Small intestine (tissue), 7 donors: Measurements from ENCODE around the gene HTR1E. TPM values are rescaled to one million over a fixed set of nuclear protein-coding genes. Genes with fewer than 3 reads are reported as not detected.
"Not testable (repeated sequence)": the region's sequence is repeated elsewhere in the genome, so short reads cannot be mapped to it uniquely, and the experiment has no call there.

ENCODE experiments used
- DNase-seq, 2 donors: peaks; one replicate each; pipeline versions ENCODE4 v3.0.0 to v3.0.0-alpha.2; 2013
- FAIRE-seq: peaks from 2 replicates; lab custom pipeline; 2012; peaks lifted over from hg19 to GRCh38; lab: Jason Lieb, UNC
- H3K27ac ChIP-seq, 3 donors: one replicate each; pipeline ENCODE4 v1.5.1; 2013; ENCODE audit warnings: low read length in 2 of 3, mild to moderate bottlenecking in 2 of 3, control low read depth in 1 of 3, inconsistent platforms in 1 of 3, low read depth in 1 of 3, moderate library complexity in 1 of 3
- H3K27me3 ChIP-seq, 3 donors: one replicate each; pipeline ENCODE4 v1.6.1; 2013; ENCODE audit warnings: low read length in 3 of 3, inconsistent platforms in 1 of 3; ENCODE audit not compliant: control insufficient read depth in 3 of 3, insufficient read depth in 3 of 3
- H3K36me3 ChIP-seq, 3 donors: one replicate each; pipeline ENCODE4 v1.6.1; 2013; ENCODE audit warnings: low read length in 3 of 3, inconsistent platforms in 1 of 3, low read depth in 1 of 3, mild to moderate bottlenecking in 1 of 3, moderate library complexity in 1 of 3; ENCODE audit not compliant: control insufficient read depth in 3 of 3, insufficient read depth in 2 of 3
- H3K4me1 ChIP-seq, 3 donors: one replicate each; pipeline ENCODE4 v1.6.1; 2013; ENCODE audit warnings: low read length in 2 of 3, inconsistent platforms in 1 of 3, low read depth in 1 of 3, mild to moderate bottlenecking in 1 of 3, moderate library complexity in 1 of 3; ENCODE audit not compliant: control insufficient read depth in 3 of 3, insufficient read depth in 2 of 3
- H3K4me3 ChIP-seq, 3 donors: one replicate each; pipeline ENCODE4 v1.5.1; 2013; ENCODE audit warnings: low read length in 3 of 3, control low read depth in 1 of 3, inconsistent platforms in 1 of 3, low read depth in 1 of 3, mild to moderate bottlenecking in 1 of 3, moderate library complexity in 1 of 3
- H3K9me3 ChIP-seq, 2 donors: one replicate each; pipeline ENCODE4 v1.6.1; 2013; ENCODE audit warnings: low read depth in 1 of 2, low read length in 1 of 2; ENCODE audit not compliant: control insufficient read depth in 2 of 2, insufficient read depth in 1 of 2
- WGBS, 3 donors: extraction: QIAGEN DNeasy Blood & Tissue Kit; methylation state at CpG; one replicate each; pipeline ENCODE4 v1.1.7; 2013; 5-methylcytosine and 5-hydroxymethylcytosine counted together
- polyA plus RNA-seq, 4 donors: library from polyadenylated mRNA; stranded (reverse) in 3 of 4; unstranded in 1 of 4; fragments of 200-250 nt in 3 of 4; fragments of 120-200 nt in 1 of 4; gene quantifications; one replicate each; pipeline versions ENCODE4 v1.2.1 to v1.2.3, GENCODE V29; 2013
- donor health status: healthy with polysubstance abuse.
- donor health status: control.
- donor health status: control.
- donor health status: Bipolar disorder and iron deficiency.
- donor health status: healthy.

The HTR1E gene
- polyA plus RNA-seq, 4 donors: not detected

- not testable (repeated sequence) for FAIRE-seq, H3K4me1 ChIP-seq, H3K9me3 ChIP-seq, DNase-seq, H3K4me3 ChIP-seq, H3K27me3 ChIP-seq, H3K27ac ChIP-seq, H3K36me3 ChIP-seq
- WGBS, 3 donors: 83 to 92% (median 90%) methylated on average over 4 of the region's 4 CpGs
These were observed 65.1 kb downstream of the HTR1E start for GRCh38 chr6:87002391-87002790.

DNA sequence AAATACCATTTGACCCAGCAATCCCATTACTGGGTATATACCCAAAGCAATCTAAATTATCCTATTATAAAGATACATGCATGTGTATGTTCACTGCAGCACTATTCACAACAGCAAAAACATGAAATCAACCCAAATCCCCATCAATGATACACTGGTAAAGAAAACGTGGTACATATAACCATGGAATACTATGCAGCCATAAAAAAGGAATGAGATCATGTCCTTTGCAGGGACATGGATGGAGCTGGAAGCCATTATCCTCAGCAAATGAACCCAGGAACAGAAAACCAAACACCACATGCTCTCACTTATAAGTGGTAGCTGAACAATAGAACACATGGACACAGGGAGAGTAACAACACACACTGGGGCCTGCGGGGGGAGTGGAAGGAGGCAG is 69.2 kb downstream of the HTR1E start:
- not testable (repeated sequence) for H3K4me1 ChIP-seq, H3K27ac ChIP-seq, DNase-seq, H3K9me3 ChIP-seq, FAIRE-seq, H3K27me3 ChIP-seq, H3K4me3 ChIP-seq, H3K36me3 ChIP-seq
- 77 to 83% (median 80%) methylated on average over 2 of the region's 2 CpGs for WGBS, 3 donors

- H3K4me1 ChIP-seq, H3K27ac ChIP-seq, DNase-seq, H3K9me3 ChIP-seq, H3K27me3 ChIP-seq, H3K4me3 ChIP-seq, FAIRE-seq, H3K36me3 ChIP-seq: not testable (repeated sequence)
- 88 to 100% (median 100%) methylated on average over 3 to 23 of the region's 34 CpGs for WGBS, 3 donors
These were observed 72.3 kb downstream of the HTR1E start for GRCh38 chr6:87009581-87009980.

- peaks cover 0 to 2% of the 10 kb centered on the region in 2 donors for H3K9me3 ChIP-seq
- DNase-seq: no peak
- 87 to 93% (median 90%) methylated on average over 3 of the region's 3 CpGs for WGBS, 3 donors
These were observed 74.7 kb downstream of the HTR1E start for GRCh38 chr6:87012035-87012434.

DNA sequence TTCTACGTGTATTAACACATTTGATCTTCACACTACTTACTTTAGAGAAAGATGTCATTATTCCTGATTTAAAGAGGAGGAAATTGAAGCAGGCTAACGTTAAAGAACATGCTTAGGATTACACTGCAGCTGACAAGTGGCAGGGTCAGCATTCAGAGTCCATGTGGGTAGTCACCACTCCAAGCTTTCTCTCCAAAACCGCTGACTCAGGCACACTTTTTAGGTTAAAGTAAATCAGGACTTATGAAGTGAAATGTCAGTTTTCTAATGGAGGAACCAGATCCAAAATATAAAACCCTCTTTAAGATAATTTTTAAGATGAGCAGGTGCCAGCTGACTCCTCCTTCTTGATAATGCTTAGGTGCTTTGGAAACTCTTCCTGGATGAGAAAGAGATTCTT is 75.4 kb downstream of the HTR1E start:
- WGBS, 3 donors: 59 to 70% (median 68%) methylated on average over 3 of the region's 3 CpGs
- DNase-seq: no peak
- Histone ChIP-seq H3K9me3 (peaks cover 0 to 2% of the 10 kb centered on the region in 2 donors), H3K4me1 (no peaks in the 10 kb centered on the region), H3K4me3 (no peak overlapping the region), H3K27me3 (no peaks in the 10 kb centered on the region), H3K27ac (no peak overlapping the region), H3K36me3 (no peaks in the 10 kb centered on the region)
- no peak for FAIRE-seq

More at GRCh38 chr6:87012035-87012434, 74.7 kb downstream of the HTR1E start:
- no peaks in the 10 kb centered on the region for H3K36me3 ChIP-seq
- no peak overlapping the region for H3K27ac ChIP-seq
- no peaks in the 10 kb centered on the region for H3K27me3 ChIP-seq
- FAIRE-seq: no peak
- H3K4me3 ChIP-seq: no peak overlapping the region
- no peaks in the 10 kb centered on the region for H3K4me1 ChIP-seq

GRCh38 chr6:87016772-87017171 is 79.4 kb downstream of the HTR1E start:
- no peak overlapping the region for H3K4me3 ChIP-seq
- no peak overlapping the region for H3K27ac ChIP-seq
- FAIRE-seq: no peak
- DNase-seq: no peak
- 47 to 64% (median 54%) methylated on average over 2 of the region's 2 CpGs for WGBS, 3 donors
- H3K4me1 ChIP-seq: no peaks in the 10 kb centered on the region
- H3K9me3 ChIP-seq: no peaks in the 10 kb centered on the region
- no peaks in the 10 kb centered on the region for H3K36me3 ChIP-seq
- no peaks in the 10 kb centered on the region for H3K27me3 ChIP-seq

GRCh38 chr6:87027021-87027420 is 89.7 kb downstream of the HTR1E start:
- Histone ChIP-seq H3K4me3 (no peak overlapping the region), H3K4me1 (no peaks in the 10 kb centered on the region), H3K36me3 (no peaks in the 10 kb centered on the region), H3K27me3 (no peaks in the 10 kb centered on the region), H3K9me3 (no peaks in the 10 kb centered on the region), H3K27ac (no peak overlapping the region)
- DNase-seq: no peak
- FAIRE-seq: no peak
- 51 to 84% (median 70%) methylated on average over 2 of the region's 2 CpGs for WGBS, 3 donors

- Histone ChIP-seq H3K36me3 (no peaks in the 10 kb centered on the region), H3K4me3 (no peak overlapping the region), H3K9me3 (peaks cover 0 to 2% of the 10 kb centered on the region in 2 donors), H3K27ac (no peak overlapping the region), H3K27me3 (no peaks in the 10 kb centered on the region), H3K4me1 (no peaks in the 10 kb centered on the region)
- WGBS, 3 donors: 65 to 79% (median 73%) methylated on average over 3 of the region's 3 CpGs
- FAIRE-seq (no peak), DNase-seq (peak; percentile 22 to 36)
These were observed 92.5 kb downstream of the HTR1E start for GRCh38 chr6:87029711-87030314.

DNA sequence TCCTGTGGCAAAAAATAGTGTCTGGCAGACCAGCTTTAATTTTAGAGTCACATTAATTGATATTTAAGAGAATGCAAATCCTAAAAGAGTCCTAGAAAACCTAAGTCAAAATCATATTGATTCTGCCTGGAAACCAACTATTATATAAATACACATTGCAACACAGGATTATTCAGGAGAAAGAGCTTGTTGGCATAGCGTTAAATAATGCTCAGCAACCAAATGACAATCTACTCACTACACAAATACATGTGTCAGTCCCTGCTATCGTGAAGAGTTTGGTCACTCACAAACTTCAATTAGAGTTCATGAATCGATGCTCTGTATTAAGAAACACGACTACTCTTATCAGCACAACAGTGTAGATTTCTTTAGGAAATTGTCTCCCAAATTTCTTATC is 103.4 kb downstream of the HTR1E start:
- peaks cover 0 to 2% (median 0%) of the 10 kb centered on the region in 3 donors for H3K27me3 ChIP-seq
- peaks cover 0 to 12% of the 10 kb centered on the region in 2 donors for H3K9me3 ChIP-seq
- H3K27ac ChIP-seq: no peak overlapping the region
- 54 to 68% (median 65%) methylated on average over 4 of the region's 4 CpGs for WGBS, 3 donors
- no peaks in the 10 kb centered on the region for H3K36me3 ChIP-seq
- H3K4me1 ChIP-seq: no peaks in the 10 kb centered on the region
- DNase-seq (no peak), FAIRE-seq (no peak)
- H3K4me3 ChIP-seq: no peak overlapping the region
